Lower lobe of right lung (tissue), 2 donors: ENCODE results near the gene SLC6A13. TPM values are rescaled to one million over a fixed set of nuclear protein-coding genes. Genes with fewer than 3 reads are reported as not detected.

Source experiments
- ATAC-seq, 2 donors: fragments of 200-7000 bp; cut with Tn5 transposase; one replicate each; pipeline ENCODE4 v1.9.1; 2020 to 2022; ENCODE audit warnings: mild to moderate bottlenecking in 2 of 2, moderate library complexity in 2 of 2
- DNase-seq: peaks from one replicate; pipeline ENCODE4 v3.0.0-alpha.2; 2020
- H3K27ac ChIP-seq: fragments of 200-600 bp; one replicate; pipeline ENCODE4 v1.8.0; 2022
- H3K27me3 ChIP-seq: fragments of 200-600 bp; one replicate; pipeline ENCODE4 v1.8.0; 2022; ENCODE audit warnings: low read depth
- H3K36me3 ChIP-seq: fragments of 200-600 bp; one replicate; pipeline ENCODE4 v1.8.0; 2022; ENCODE audit warnings: mild to moderate bottlenecking
- H3K4me1 ChIP-seq: fragments of 200-600 bp; one replicate; pipeline ENCODE4 v1.8.0; 2022
- H3K4me3 ChIP-seq: fragments of 200-600 bp; one replicate; pipeline ENCODE4 v1.8.0; 2022; ENCODE audit warnings: mild to moderate bottlenecking
- H3K9me3 ChIP-seq: fragments of 200-600 bp; one replicate; pipeline ENCODE4 v1.8.0; 2022
- CTCF ChIP-seq: fragments of 200-600 bp; IDR thresholded peaks from one replicate; pipeline ENCODE4 v1.8.0; 2022; ENCODE audit warnings: antibody characterized with exemption, mild to moderate bottlenecking
- intact Hi-C: fragments of 100-400 bp; cut with DNase I; formaldehyde crosslinking; loops from one replicate; pipeline ENCODE4 v1.11.0; 2022
- total RNA-seq: library from RNA; stranded (reverse); fragmentation: NEBNext Ultra II Directional; extraction: Animal tissue kit (Norgen Biotek cat#: 25700); gene quantifications from one replicate; pipeline ENCODE4 v1.2.1, GENCODE V29; 2021
- donor health status: DM: no; HTN: yes; CAD: no; lungs with severe emphysema.

Gene SLC6A13
- total RNA-seq, 1 donor from 2014 or later, result 5.0 TPM

DNA sequence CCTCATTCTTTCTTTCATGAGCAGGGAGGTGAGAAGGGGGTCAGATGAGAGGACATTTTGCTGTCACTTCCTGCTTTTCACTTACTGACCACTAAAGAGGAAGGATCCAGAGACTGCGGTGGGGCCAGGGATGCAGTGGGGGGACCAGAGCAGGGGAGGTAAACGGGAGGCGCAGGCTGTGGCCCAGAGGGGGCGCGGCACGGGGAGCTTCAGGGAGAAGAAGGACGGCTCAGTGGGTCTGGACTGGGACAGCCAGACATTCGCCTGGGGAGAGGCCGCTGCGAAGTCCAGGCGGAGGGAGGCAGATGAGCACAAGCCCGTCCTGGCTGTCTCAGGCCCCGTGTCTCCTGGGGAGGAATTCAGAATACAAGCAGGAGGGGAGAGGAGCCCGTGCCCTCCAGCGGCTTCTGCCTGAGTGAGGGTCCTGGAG, 89.9 kb downstream of the SLC6A13 start:
- Histone ChIP-seq H3K4me1 (peaks cover 23% of the 10 kb centered on the region), H3K27ac (no peak overlapping the region), H3K9me3 (no peaks in the 10 kb centered on the region), H3K4me3 (no peak overlapping the region), H3K27me3 (peaks cover 14% of the 10 kb centered on the region), H3K36me3 (no peaks in the 10 kb centered on the region)
- no peak for TF ChIP-seq CTCF
- no peak for DNase-seq
- intact Hi-C loops, result no loop called here
- ATAC-seq, result peak; percentile 5 to 10

- Histone ChIP-seq H3K9me3 (no peaks in the 10 kb centered on the region), H3K36me3 (no peaks in the 10 kb centered on the region), H3K27ac (no peak overlapping the region), H3K4me3 (no peak overlapping the region), H3K4me1 (peaks cover 23% of the 10 kb centered on the region), H3K27me3 (peaks cover 14% of the 10 kb centered on the region)
- DNase-seq, result no peak
- intact Hi-C loops, result no loop called here
- TF ChIP-seq CTCF, result no peak
- ATAC-seq, result peak; percentile 26 to 44
These were observed 90.6 kb downstream of the SLC6A13 start for GRCh38 chr12:171743-172676.

DNA sequence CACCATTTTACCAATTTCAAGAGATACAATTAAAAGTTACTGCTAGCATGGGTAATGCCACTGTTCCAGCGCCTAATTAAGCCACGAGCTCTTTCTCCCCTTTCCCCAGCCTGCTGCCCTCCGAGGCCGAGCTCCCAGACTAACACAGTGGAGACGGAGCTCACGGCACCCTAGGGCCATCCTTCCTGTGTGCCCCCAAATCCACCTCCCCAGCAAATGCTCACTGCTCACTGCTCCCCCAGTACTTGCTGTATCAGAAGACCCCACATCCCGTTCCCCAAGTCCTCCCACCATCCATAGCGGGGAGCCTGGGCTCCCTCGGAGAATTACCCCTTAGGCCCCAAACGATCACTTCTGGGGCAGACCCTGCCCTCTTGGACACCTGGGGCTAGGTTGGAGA, 91.4 kb downstream of the SLC6A13 start:
- no peaks in the 10 kb centered on the region for H3K36me3 ChIP-seq
- no peak for ATAC-seq
- no peak overlapping the region for H3K27ac ChIP-seq
- H3K9me3 ChIP-seq, result no peaks in the 10 kb centered on the region
- no peak overlapping the region for H3K4me3 ChIP-seq
- H3K4me1 ChIP-seq, result peaks cover 16% of the 10 kb centered on the region
- H3K27me3 ChIP-seq, result peaks cover 14% of the 10 kb centered on the region
- intact Hi-C loops, result no loop called here
- TF ChIP-seq CTCF, result no peak
- DNase-seq, result no peak

Other genes starting within 250 kb of the SLC6A13 start
- gene IQSEC3, start 196.1 kb downstream of the SLC6A13 start, total RNA-seq, result 10.7 TPM
- gene SLC6A12, start 48.7 kb downstream of the SLC6A13 start, total RNA-seq, result 14.2 TPM
- 74.2 TPM for gene KDM5A, start 126.5 kb upstream of the SLC6A13 start, total RNA-seq
- gene CCDC77, start 138.8 kb upstream of the SLC6A13 start, total RNA-seq, result 7.4 TPM
- 20.6 TPM for gene B4GALNT3, start 197.1 kb upstream of the SLC6A13 start, total RNA-seq